Measurements from ENCODE around the gene DNAJC18.

DNA sequence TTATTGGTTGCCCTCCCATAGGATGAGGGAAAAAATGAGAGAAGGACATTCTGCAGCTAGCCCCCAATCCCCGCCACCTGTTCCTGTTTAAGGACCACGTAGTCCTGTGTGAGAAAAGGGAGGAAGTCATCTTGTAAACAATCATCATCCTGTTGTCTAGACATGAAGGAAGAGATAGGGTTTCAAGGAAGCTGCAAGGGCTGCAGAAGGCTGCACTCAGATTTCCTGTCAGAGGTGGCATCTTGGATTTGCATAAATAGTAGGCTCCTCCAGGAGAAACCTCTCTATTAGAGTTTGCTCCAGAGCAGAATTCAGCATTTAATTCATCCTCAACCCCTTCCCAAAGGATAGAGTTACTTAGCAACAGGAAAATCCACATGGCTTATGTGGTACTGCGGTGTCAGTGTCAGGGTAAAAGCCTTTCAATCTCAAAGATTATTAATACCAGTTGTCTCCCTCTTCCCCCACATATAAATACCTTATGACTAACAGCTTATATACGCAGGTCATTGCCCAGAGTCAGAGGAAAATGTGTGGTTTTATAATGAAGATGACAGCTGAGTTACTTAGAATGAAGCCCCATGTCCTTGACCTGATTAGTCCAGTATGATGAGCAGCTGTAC, 4.6 kb upstream of the DNAJC18 start:
- TF ChIP-seq, protein P1, sequence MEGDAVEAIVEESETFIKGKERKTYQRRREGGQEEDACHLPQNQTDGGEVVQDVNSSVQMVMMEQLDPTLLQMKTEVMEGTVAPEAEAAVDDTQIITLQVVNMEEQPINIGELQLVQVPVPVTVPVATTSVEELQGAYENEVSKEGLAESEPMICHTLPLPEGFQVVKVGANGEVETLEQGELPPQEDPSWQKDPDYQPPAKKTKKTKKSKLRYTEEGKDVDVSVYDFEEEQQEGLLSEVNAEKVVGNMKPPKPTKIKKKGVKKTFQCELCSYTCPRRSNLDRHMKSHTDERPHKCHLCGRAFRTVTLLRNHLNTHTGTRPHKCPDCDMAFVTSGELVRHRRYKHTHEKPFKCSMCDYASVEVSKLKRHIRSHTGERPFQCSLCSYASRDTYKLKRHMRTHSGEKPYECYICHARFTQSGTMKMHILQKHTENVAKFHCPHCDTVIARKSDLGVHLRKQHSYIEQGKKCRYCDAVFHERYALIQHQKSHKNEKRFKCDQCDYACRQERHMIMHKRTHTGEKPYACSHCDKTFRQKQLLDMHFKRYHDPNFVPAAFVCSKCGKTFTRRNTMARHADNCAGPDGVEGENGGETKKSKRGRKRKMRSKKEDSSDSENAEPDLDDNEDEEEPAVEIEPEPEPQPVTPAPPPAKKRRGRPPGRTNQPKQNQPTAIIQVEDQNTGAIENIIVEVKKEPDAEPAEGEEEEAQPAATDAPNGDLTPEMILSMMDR (IDR thresholded peaks at IDR 0.05): no peak
- no peak for TF ChIP-seq EP300 (IDR thresholded peaks at IDR 0.05)

Data from gastroesophageal sphincter (tissue), 3 donors.